CD4-positive, alpha-beta memory T cell (primary cell): ENCODE results near the gene IL10RA. TPM values are rescaled to one million over a fixed set of nuclear protein-coding genes. Genes with fewer than 3 reads are reported as not detected.

Experiments used
- CTCF ChIA-PET: fragments of 350-600 bp; sonication (Branson Sonifier 250); formaldehyde crosslinking; loops from one replicate; lab custom pipeline; 2021; ENCODE audit warnings: inconsistent platforms; ENCODE audit not compliant: partially characterized antibody; lab: Charles Lee
- POLR2A ChIA-PET: fragments of 350-600 bp; sonication (Branson Sonifier 250); formaldehyde crosslinking; loops from one replicate; lab custom pipeline; 2021; ENCODE audit not compliant: partially characterized antibody; lab: Charles Lee
- DNase-seq, 5 donors: peaks; one replicate each; pipeline versions ENCODE4 v3.0.0 to v3.0.0-alpha.2; 2020 to 2022; ENCODE audit warnings: mixed read lengths in 1 of 5
- H3K27ac ChIP-seq: one replicate; pipeline ENCODE4 v1.7.0; 2013; ENCODE audit warnings: low read depth, low read length
- H3K27me3 ChIP-seq: 2 replicates; pipeline ENCODE4 v1.7.0; 2013; ENCODE audit warnings: mild to moderate bottlenecking, low read length, moderate library complexity; ENCODE audit not compliant: insufficient read depth
- H3K36me3 ChIP-seq: 2 replicates; pipeline ENCODE4 v1.7.0; 2013; ENCODE audit warnings: mild to moderate bottlenecking, low read length, moderate library complexity; ENCODE audit not compliant: insufficient read depth
- H3K4me1 ChIP-seq: 2 replicates; pipeline ENCODE4 v1.7.0; 2013; ENCODE audit warnings: mild to moderate bottlenecking, low read length, moderate library complexity; ENCODE audit not compliant: insufficient read depth
- H3K4me3 ChIP-seq, 2 donors: one replicate each; pipeline ENCODE4 v1.7.0; 2013; ENCODE audit warnings: low read length in 2 of 2, mild to moderate bottlenecking in 1 of 2
- H3K9me3 ChIP-seq, 2 donors: one replicate each; pipeline ENCODE4 v1.7.0; 2013; ENCODE audit warnings: low read length in 2 of 2, control low read depth in 1 of 2; ENCODE audit not compliant: control insufficient read depth in 1 of 2
- H3K27ac Mint-ChIP-seq, 7 donors: one replicate each; pipeline ENCODE4 v1.8.0; 2020 to 2021; ENCODE audit warnings: mixed read lengths in 7 of 7, mild to moderate bottlenecking in 6 of 7, inconsistent platforms in 3 of 7, moderate library complexity in 3 of 7
- H3K27me3 Mint-ChIP-seq, 2 donors: one replicate each; pipeline ENCODE4 v1.8.0; 2020 to 2021; ENCODE audit warnings: mixed read lengths in 2 of 2
- H3K36me3 Mint-ChIP-seq, 2 donors: one replicate each; pipeline ENCODE4 v1.8.0; 2020 to 2021; ENCODE audit warnings: mixed read lengths in 2 of 2, inconsistent platforms in 1 of 2, mild to moderate bottlenecking in 1 of 2
- H3K4me1 Mint-ChIP-seq, 4 donors: one replicate each; pipeline ENCODE4 v1.8.0; 2020 to 2021; ENCODE audit warnings: mixed read lengths in 4 of 4, mild to moderate bottlenecking in 1 of 4
- H3K4me3 Mint-ChIP-seq, 8 donors: one replicate each; pipeline ENCODE4 v1.8.0; 2020 to 2021; ENCODE audit warnings: mixed read lengths in 8 of 8, mild to moderate bottlenecking in 7 of 8, moderate library complexity in 6 of 8, inconsistent platforms in 3 of 8
- H3K9me3 Mint-ChIP-seq, 8 donors: one replicate each; pipeline ENCODE4 v1.8.0; 2020 to 2021; ENCODE audit warnings: mixed read lengths in 8 of 8, mild to moderate bottlenecking in 5 of 8, inconsistent platforms in 3 of 8, moderate library complexity in 1 of 8
- intact Hi-C: fragments of 100-400 bp; cut with micrococcal nuclease; formaldehyde crosslinking; loops from one replicate; pipeline ENCODE4 v1.15.1; 2023
- polyA plus RNA-seq, 2 donors: library from polyadenylated mRNA; unstranded; fragments of 300-500 nt; fragmentation: Illumina TruSeq; gene quantifications; one replicate each; pipeline ENCODE4 v1.2.3, GENCODE V29; 2021
- total RNA-seq, 2 experiments: library from RNA; stranded (reverse); gene quantifications; one replicate each; pipeline ENCODE4 v1.2.3, GENCODE V29; 2021

Gene IL10RA
- total and polyA plus RNA-seq, 4 experiments from 2014 or later: 362 to 468 (median 402) TPM

DNA sequence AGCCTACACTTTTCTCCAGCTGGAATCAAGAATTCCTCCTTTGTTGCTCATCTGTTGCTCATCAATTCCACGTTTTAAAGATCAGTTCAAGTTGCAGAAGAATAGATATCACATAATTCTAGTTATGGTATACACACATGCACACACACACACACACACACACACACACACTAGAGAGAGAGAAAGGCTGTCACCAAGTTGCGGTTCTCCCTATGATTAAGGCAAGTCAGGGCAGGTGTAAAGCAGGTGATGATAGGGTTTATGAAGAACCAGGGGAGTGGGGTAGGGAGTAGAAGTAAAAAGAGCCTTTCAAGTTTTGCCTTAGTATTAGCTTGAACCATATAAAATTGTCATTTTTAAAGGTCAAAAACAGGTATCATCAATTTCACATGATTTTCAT lies 59.0 kb downstream of the IL10RA start:
- ChIA-PET CTCF (interaction anchor here (1.0 to 8.0 kb wide), 10 partner anchors 8 to 98 kb away, joined by 3 to 56 read pairs (median 12); partner anchors contain the start of gene IL10RA), POLR2A (interaction anchor here (0.7 to 20.3 kb wide), 8 partner anchors 11 to 217 kb away, joined by 3 to 1775 read pairs (median 6); partner anchors contain the start of gene IL10RA)
- Mint-ChIP-seq H3K27me3 (no peaks in the 10 kb centered on the region), H3K4me1 (peaks cover 61 to 93% (median 79%) of the 10 kb centered on the region in 4 donors), H3K9me3 (peaks cover 0 to 2% (median 0%) of the 10 kb centered on the region in 8 donors), H3K27ac (peak overlapping the region; percentile 76 to 99 (median 94)), H3K4me3 (peak overlapping the region in 6 of 8 donors; percentile 14 to 83 (median 44)), H3K36me3 (no peaks in the 10 kb centered on the region)
- H3K27me3 ChIP-seq: no peaks in the 10 kb centered on the region
- H3K36me3 ChIP-seq: no peaks in the 10 kb centered on the region
- H3K9me3 ChIP-seq: no peaks in the 10 kb centered on the region
- no peak overlapping the region for H3K4me3 ChIP-seq
- intact Hi-C loops: loop anchor here (2.0 kb wide), 1 partner anchor 16 kb away; no protein-coding TSS in a partner anchor
- DNase-seq: peak in 2 of 5 donors; percentile 24 to 65
- peaks cover 93% of the 10 kb centered on the region for H3K4me1 ChIP-seq
- peak overlapping the region; percentile 75 for H3K27ac ChIP-seq

DNA sequence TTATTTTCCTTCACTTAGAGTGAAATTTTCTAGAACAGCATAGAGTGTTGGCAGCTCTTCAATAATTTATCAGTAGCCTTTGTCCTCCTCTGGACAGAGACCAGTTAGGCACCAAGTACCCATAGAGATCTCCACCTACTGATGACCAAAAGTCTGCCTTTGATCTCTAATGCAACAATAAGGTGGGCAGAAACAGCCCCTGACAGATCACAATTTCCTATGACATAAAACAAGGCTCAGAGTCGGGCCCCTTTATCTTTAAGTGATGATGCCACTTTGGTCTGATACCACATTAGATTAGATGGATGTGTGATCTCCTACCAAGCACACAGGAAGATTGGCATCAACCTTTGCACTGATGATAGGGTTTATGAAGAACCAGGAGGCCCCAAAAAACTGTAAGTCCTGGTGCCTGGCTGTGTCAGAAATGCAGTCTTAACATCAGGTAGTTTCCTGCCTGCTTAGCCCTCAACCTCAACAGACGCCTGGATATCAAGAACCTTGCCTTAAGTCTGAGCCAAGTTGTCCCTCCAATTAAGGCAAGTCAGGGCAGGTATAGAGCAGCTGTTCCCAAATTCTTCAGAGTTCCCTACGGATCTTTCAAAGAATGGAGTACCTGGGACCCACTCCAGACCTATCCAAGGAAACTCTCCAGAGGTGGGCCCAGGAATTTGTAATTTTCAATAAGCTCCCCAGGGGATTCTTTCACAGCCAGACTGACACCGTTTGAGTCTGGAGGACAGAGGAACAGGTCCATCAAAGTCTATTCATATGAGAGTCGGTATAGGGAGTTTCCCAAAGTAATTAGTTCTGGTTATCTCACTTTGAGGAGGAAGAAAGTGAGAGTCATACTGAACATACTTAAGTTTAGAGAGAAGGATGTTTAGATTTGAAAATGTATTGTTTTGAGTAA lies 60.1 kb downstream of the IL10RA start:
- H3K27ac ChIP-seq: peak overlapping the region; percentile 75
- DNase-seq: peak; percentile 66 to 83 (median 72)
- ChIA-PET POLR2A (interaction anchor here (0.6 to 20.3 kb wide), 9 partner anchors 12 to 818 kb away, joined by 3 to 1775 read pairs (median 5); partner anchors contain the start of gene IL10RA), CTCF (interaction anchor here (1.0 to 8.0 kb wide), 13 partner anchors 7 to 99 kb away, joined by 3 to 56 read pairs (median 6); partner anchors contain the start of gene IL10RA)
- Mint-ChIP-seq H3K36me3 (no peaks in the 10 kb centered on the region), H3K9me3 (peaks cover 0 to 2% (median 0%) of the 10 kb centered on the region in 8 donors), H3K4me1 (peaks cover 68 to 96% (median 85%) of the 10 kb centered on the region in 4 donors), H3K4me3 (peak overlapping the region in 7 of 8 donors; percentile 17 to 82 (median 57)), H3K27ac (peak overlapping the region; percentile 81 to 99 (median 94)), H3K27me3 (no peaks in the 10 kb centered on the region)
- no peaks in the 10 kb centered on the region for H3K36me3 ChIP-seq
- peaks cover 99% of the 10 kb centered on the region for H3K4me1 ChIP-seq
- H3K4me3 ChIP-seq: peak overlapping the region in 1 of 2 donors; percentile 15
- no peaks in the 10 kb centered on the region for H3K27me3 ChIP-seq
- no peaks in the 10 kb centered on the region for H3K9me3 ChIP-seq
- intact Hi-C loops: loop anchor here (1.0 kb wide), 1 partner anchor 59 kb away; no protein-coding TSS in a partner anchor

DNA sequence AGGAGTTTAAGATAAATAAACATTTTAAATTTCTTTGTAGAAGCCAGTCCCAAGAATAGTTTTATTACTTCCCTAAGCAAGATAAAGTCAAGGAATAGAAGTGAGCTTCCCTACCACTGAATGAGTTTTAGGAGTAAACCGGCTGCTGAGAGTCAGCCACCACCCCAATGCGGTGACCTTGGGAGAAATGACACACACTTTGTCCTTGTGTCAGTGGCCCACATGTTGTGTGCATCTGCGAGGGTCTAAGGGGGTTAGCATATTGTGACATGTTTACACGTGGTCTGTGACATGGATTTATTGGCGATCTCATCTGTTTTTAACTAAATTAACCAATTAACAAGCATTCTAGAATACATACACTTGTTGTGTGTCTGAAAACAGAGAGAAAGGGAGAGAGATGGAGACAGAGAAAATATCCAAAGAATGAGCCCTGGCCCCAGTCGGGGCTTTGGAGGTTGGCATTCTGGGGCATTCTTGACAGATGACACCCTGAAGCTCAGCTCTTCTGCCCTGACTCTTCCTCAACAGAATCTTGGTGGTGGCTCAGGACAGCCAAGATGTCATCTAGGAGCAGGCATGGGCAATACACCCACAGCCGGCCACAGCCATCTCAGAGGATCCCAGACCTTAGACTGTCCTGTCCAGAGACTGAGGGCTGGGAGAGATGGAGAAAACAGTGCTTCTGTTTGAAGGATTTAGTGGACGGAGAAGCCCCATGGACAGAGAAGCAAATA lies 60.9 kb downstream of the IL10RA start:
- H3K9me3 ChIP-seq: no peaks in the 10 kb centered on the region
- H3K4me3 Mint-ChIP-seq: peak overlapping the region in 7 of 8 donors; percentile 41 to 82 (median 59)
- H3K4me3 ChIP-seq: no peak overlapping the region
- H3K27me3 Mint-ChIP-seq: no peaks in the 10 kb centered on the region
- peak in 1 of 5 donors; percentile 63 for DNase-seq
- intact Hi-C loops: loop anchor here (1.0 kb wide), 1 partner anchor 60 kb away; no protein-coding TSS in a partner anchor
- H3K27me3 ChIP-seq: no peaks in the 10 kb centered on the region
- H3K4me1 Mint-ChIP-seq: peaks cover 69 to 96% (median 86%) of the 10 kb centered on the region in 4 donors
- H3K4me1 ChIP-seq: peaks cover 99% of the 10 kb centered on the region
- peak overlapping the region; percentile 75 for H3K27ac ChIP-seq
- CTCF ChIA-PET: interaction anchor here (1.0 to 8.0 kb wide), 15 partner anchors 10 to 238 kb away, joined by 3 to 56 read pairs (median 5); partner anchors contain the start of gene IL10RA
- H3K36me3 Mint-ChIP-seq: no peaks in the 10 kb centered on the region
- H3K36me3 ChIP-seq: no peaks in the 10 kb centered on the region
- POLR2A ChIA-PET: interaction anchor here (0.6 to 20.3 kb wide), 8 partner anchors 12 to 818 kb away, joined by 3 to 1775 read pairs (median 6); partner anchors contain the start of gene IL10RA
- H3K9me3 Mint-ChIP-seq: peaks cover 0 to 2% (median 0%) of the 10 kb centered on the region in 8 donors
- peak overlapping the region; percentile 81 to 99 (median 94) for H3K27ac Mint-ChIP-seq

DNA sequence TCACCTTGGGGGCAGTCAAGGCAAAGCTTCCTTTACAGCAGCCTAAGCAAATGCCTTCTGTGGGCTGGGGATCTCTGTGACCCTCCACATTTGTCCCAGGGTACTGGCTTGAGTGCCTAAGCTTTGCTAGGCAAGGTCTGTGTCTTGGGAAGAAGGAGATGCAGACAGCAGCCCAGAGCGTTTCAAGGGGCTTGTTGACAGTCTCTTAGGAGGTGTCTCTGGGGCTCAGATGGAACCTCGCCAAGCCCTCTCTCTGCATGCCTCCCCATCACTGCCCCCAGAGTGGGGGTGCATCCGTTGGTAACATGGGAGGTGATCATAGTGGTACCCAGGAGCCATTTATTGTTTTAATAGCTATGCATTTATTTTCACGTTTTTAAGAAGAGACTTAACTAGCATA lies 61.6 kb downstream of the IL10RA start:
- Histone ChIP-seq H3K9me3 (no peaks in the 10 kb centered on the region), H3K27me3 (no peaks in the 10 kb centered on the region), H3K36me3 (no peaks in the 10 kb centered on the region), H3K4me3 (no peak overlapping the region), H3K4me1 (peaks cover 99% of the 10 kb centered on the region), H3K27ac (peak overlapping the region; percentile 75)
- Mint-ChIP-seq H3K27ac (peak overlapping the region; percentile 79 to 99 (median 94)), H3K4me3 (peak overlapping the region in 2 of 8 donors; percentile 24 to 39), H3K9me3 (peaks cover 0 to 2% (median 0%) of the 10 kb centered on the region in 8 donors), H3K27me3 (no peaks in the 10 kb centered on the region), H3K36me3 (no peaks in the 10 kb centered on the region), H3K4me1 (peaks cover 69 to 96% (median 86%) of the 10 kb centered on the region in 4 donors)
- ChIA-PET CTCF (interaction anchor here (1.0 to 8.0 kb wide), 12 partner anchors 11 to 239 kb away, joined by 3 to 56 read pairs (median 4); partner anchors contain the start of gene IL10RA), POLR2A (interaction anchor here (1.3 to 20.3 kb wide), 5 partner anchors 48 to 203 kb away, joined by 3 to 1775 read pairs (median 11); partner anchors contain the start of gene IL10RA)
- no peak for DNase-seq
- intact Hi-C loops: no loop called here

DNA sequence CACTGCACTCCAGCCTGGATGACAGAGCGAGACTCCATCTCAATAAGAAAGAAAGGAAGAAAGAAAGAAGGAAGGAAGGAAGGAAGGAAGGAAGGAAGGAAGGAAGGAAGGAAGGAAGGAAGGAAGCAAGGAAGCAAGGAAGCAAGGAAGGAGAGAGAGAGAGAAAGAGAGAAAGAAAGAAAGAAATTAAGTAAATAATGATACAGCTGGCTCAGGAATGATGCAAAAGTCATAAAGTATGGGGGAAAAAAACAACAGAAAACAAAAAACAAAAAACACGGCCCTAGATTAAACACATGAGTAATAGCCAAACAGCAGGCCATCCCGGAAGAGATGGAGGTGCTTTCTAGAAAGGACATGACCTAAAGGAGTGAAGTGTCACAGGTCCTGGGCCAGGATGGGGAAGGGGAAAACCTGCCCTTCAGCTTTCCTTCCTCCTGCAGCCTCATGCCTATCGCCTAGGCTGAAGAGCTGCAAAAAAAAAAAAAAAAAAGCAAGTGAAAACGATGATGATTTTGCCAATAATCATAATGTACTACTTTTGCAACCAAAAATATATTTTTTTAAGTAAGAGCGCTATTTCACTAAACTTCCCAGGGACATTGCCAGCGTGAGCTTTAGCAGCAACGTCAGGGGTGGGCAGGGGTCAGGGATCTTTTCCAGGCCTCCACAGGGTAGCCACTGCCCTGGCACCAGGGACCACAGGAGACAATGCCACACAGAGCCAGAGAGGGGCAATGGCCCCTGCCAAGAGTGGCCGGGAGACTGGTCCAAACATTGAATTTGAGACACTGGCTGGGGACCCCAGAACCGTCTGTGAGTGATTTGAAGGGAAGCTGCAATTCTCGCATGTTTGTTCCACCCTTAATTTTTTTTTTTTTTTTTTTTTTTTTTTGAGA lies 62.5 kb downstream of the IL10RA start:
- no peaks in the 10 kb centered on the region for H3K36me3 ChIP-seq
- peak overlapping the region; percentile 75 for H3K27ac ChIP-seq
- Mint-ChIP-seq H3K27ac (peak overlapping the region; percentile 94 to 99 (median 94)), H3K9me3 (no peaks in the 10 kb centered on the region), H3K4me3 (peak overlapping the region in 7 of 8 donors; percentile 17 to 89 (median 68)), H3K27me3 (no peaks in the 10 kb centered on the region), H3K4me1 (peaks cover 69 to 96% (median 85%) of the 10 kb centered on the region in 4 donors), H3K36me3 (no peaks in the 10 kb centered on the region)
- H3K9me3 ChIP-seq: no peaks in the 10 kb centered on the region
- POLR2A ChIA-PET: interaction anchor here (0.6 to 20.3 kb wide), 6 partner anchors 30 to 204 kb away, joined by 3 to 1775 read pairs (median 4); partner anchors contain the start of gene IL10RA
- intact Hi-C loops: no loop called here
- peak in 1 of 5 donors; percentile 54 for DNase-seq
- H3K27me3 ChIP-seq: no peaks in the 10 kb centered on the region
- no peak overlapping the region for H3K4me3 ChIP-seq
- peaks cover 99% of the 10 kb centered on the region for H3K4me1 ChIP-seq
- CTCF ChIA-PET: interaction anchor here (0.7 to 8.0 kb wide), 10 partner anchors 17 to 230 kb away, joined by 3 to 56 read pairs (median 5); partner anchors contain the start of gene IL10RA
